ENCODE results near the gene GZF1.

Gene GZF1

DNA sequence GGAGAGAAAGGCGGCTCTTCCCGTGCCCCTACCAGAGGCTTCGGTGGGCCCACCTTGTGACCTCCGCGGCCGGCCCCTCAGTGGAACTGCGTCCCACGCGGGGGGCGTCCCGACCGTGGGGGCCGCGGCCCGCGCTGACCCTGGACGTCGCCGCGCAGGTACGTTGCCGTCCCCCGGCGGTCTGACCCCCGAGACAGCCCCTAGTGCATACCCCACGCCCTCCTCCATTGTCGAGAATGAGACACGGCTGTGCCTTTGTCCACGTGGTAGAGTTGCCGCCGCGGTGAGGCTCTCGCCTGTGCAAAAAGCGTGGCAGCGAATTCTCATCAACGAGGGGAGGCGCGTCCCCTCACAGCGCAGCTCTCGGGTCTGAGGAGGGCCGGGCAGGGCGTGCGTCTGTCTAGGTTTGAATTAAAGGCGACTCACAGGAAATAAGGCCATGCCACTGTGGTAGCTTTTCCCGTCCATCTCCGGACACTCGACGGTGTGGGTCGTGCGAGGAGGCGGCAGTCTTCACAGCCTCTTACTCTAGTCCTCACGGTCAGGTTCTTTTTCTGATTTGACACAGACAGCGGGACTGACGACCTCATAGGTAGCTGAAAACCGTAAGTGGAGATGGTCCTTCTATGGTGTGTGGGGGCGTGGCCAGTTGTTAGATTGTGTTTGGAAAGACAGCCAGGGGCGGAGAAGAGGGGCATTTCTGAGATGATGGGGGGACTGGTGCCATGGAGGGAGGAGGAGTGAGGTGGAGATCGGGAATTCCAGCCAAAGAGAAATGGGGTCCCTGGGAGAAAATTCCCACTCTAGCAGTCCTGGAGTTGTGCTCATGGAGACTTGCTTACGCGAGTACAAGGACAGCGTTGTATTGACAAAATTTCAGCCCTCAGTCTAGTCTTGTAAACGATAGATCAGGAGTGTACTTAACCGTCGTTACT, 10.8 kb upstream of the GZF1 start:
- DNase-seq (ENCODE audit: low read depth) = peak; percentile 55
- peak overlapping the region; percentile 90 for H3K4me3 ChIP-seq (ENCODE audit: low read depth, low read length)
- TF ChIP-seq, protein P1, sequence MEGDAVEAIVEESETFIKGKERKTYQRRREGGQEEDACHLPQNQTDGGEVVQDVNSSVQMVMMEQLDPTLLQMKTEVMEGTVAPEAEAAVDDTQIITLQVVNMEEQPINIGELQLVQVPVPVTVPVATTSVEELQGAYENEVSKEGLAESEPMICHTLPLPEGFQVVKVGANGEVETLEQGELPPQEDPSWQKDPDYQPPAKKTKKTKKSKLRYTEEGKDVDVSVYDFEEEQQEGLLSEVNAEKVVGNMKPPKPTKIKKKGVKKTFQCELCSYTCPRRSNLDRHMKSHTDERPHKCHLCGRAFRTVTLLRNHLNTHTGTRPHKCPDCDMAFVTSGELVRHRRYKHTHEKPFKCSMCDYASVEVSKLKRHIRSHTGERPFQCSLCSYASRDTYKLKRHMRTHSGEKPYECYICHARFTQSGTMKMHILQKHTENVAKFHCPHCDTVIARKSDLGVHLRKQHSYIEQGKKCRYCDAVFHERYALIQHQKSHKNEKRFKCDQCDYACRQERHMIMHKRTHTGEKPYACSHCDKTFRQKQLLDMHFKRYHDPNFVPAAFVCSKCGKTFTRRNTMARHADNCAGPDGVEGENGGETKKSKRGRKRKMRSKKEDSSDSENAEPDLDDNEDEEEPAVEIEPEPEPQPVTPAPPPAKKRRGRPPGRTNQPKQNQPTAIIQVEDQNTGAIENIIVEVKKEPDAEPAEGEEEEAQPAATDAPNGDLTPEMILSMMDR (conservative IDR thresholded peaks at IDR 0.05; ENCODE audit: low read depth, low read length) = no peak

DNA sequence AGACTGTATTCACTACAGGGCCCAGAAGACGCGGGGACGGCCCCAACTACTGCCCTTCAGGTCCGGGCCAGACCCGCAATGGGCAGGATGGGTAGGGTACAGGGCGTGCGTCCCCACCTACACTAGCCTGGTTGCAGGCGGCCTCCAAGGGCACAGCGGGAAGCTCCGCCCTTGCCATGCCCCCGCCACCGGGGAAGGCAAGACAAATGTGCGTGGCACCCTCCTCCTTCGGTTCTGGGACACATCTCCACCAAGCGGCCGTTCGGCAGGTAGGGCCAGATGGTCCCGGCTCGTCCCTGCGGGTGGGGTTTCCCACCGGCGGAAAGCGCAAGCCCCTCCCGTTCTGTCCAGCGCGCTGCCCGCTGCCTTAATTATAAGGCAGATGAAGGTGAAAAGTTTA, 5.8 kb upstream of the GZF1 start:
- H3K4me3 ChIP-seq (ENCODE audit: low read depth, low read length) = no peak overlapping the region
- DNase-seq (ENCODE audit: low read depth) = no peak
- TF ChIP-seq, protein P1 (conservative IDR thresholded peaks at IDR 0.05; ENCODE audit: low read depth, low read length) = no peak

DNA sequence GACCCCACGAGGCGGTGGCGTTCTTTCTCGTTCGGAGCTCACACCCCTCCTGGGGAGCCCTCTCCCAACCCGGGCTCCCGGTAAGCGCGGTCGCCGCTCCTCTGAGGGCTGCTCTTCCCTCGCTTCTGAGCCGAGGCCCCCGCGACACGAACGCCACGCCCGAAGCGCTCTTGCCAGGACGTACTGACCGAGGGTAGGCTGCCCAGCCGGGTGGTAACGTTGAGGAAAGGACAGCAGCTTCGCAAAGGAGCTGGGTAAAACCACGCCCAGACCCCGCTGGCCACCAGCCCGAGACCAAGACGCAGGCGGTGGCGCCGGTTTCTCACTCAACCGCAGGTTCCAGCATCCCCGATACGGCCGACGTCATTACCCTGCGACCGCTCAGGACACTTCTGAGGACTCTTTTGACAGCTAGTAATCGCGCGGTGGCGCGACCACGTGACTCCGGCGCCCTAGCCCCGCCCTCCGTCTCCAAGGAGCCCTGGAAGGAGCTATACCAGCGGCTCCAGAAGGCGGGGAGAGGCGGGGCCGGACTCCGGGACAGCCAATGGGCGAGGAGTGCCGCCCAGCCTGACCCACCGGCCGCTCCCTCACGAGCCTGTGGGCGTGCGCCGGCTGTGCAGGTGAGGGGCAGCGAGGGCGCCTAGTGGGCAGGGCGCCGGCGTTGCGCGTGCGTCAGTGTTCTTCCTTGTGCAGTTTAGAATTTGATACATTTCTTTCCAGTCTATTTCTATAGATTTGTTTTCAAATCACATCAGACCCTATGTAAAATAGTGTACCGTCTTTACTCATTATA, 4.0 kb upstream of the GZF1 start:
- TF ChIP-seq, protein P1 (conservative IDR thresholded peaks at IDR 0.05; ENCODE audit: low read depth, low read length) = no peak
- peak; percentile 100 for DNase-seq (ENCODE audit: low read depth)

DNA sequence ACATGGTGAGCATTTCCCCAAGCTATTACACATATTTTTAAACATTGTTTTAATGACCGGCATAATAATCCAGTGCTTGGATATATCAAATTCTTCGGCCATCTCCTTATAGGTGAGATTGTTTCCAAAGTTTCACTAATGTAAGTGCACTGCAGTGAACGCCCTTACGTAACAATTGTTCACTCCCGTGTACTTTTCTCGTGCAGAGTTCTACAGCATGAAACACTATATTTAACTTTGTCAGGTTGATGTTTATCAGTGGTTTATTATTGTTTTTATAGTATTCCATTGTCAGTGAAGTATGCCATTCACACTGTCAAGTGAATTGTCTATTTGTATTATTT, 3.4 kb upstream of the GZF1 start:
- no peak for DNase-seq (ENCODE audit: low read depth)
- H3K4me3 ChIP-seq (ENCODE audit: low read depth, low read length) = peak overlapping the region; percentile 89
- TF ChIP-seq, protein P1 (conservative IDR thresholded peaks at IDR 0.05; ENCODE audit: low read depth, low read length) = no peak

More for the DNA sequence above, 4.0 kb upstream of the GZF1 start:
- peak overlapping the region; percentile 89 for H3K4me3 ChIP-seq (ENCODE audit: low read depth, low read length)

DNA sequence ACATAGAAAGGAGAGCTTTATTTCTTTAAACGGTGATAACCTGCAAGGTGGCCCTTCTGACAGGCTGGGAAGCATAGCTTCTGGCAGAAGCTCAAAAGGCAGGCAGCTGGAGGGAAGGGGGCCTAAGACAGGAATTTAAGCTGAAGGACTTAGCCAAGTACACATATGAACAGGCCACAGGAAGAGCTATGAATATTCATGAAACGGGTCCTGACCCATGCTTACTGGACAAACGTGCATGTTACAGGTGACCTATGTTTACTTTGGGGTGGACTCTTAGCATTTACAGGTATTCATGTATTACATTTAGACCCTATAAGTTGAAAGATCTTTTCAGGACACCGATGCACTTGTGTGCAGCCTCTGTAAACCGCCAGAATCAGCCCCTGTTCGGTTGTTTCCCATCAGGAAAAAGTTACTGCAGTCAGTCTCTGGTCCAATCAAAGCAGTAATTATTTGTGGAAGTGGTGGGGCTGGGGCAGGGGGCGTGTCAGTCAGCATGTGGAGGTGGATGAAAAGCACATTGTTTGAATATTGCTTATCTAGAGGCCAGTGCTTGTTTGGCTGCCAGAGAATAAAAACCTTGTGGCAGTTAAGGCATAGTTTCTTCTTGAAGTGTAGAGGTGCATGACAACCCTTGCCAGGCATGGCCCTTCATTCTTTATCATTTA, 2.9 kb upstream of the GZF1 start:
- DNase-seq (ENCODE audit: low read depth) = no peak
- TF ChIP-seq, protein P1 (conservative IDR thresholded peaks at IDR 0.05; ENCODE audit: low read depth, low read length) = no peak
- no peak overlapping the region for H3K4me3 ChIP-seq (ENCODE audit: low read depth, low read length)

DNA sequence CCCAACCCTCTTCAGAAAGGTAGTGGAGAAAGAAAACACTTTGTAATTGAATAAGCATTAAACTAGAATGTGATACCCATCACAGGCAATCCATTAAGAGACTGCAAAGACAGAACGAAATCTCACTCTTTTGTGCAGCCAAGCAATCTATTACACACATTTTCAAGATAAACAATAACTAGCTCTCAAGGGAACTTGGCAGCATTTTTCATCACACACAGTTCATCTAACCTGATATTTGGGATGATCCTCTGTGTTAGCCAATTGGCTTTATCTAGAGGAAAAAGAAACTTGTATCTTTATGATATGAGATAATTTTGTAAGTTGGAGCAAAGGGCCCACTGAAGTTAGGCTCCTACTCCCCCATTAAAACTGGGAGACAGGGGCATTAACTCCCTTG, 1.5 kb upstream of the GZF1 start:
- TF ChIP-seq, protein P1 (conservative IDR thresholded peaks at IDR 0.05; ENCODE audit: low read depth, low read length) = no peak
- no peak for DNase-seq (ENCODE audit: low read depth)
- H3K4me3 ChIP-seq (ENCODE audit: low read depth, low read length) = no peak overlapping the region

All from choroid plexus epithelial cell (primary cell).